Measurements from ENCODE around the gene GPC3. TPM values are rescaled to one million over a fixed set of nuclear protein-coding genes. Genes with fewer than 3 reads are reported as not detected.

The GPC3 gene
- total RNA-seq, 1 donor from 2014 or later: not detected

DNA sequence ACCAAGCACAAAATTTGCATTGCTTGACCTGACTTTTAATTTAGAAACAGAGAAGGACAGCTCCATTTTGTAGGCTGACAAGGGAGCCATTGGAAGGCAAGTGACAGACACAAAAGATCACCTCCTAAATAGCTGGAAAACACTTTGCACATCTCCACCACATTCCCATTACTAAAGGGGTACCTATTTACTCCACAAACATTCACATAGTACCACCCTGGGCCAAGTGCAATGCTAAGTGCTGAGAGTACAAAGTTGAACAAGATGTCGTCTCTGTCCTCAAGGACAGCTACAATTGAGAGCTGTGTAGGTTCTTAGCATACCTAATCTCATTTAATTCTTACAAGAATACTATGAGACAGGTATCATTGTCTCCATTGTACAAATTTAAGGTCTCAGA is 417.3 kb downstream of the GPC3 start:
- DNase-seq (ENCODE audit: low read depth in 2 of 2): no peak

DNA sequence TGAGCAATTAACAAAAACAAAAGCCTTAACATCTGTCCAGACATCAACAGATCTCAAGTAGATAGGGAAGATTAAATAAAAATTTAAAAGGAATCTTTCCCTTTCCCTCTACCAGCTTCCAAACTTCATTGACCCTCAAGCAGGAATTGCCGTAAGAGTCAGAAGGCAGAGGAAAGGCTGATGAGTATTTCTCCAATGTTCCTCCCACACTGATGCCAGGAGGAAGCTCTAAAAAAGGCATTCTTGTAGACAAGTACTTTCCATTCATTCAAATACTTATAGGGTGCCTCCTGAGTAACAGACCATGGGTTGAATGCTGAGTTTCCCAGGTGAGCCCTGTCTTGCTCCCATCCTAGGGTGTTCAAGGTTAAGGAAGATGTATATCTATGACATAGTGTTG is 418.5 kb downstream of the GPC3 start:
- DNase-seq (ENCODE audit: low read depth in 2 of 2): no peak

DNA sequence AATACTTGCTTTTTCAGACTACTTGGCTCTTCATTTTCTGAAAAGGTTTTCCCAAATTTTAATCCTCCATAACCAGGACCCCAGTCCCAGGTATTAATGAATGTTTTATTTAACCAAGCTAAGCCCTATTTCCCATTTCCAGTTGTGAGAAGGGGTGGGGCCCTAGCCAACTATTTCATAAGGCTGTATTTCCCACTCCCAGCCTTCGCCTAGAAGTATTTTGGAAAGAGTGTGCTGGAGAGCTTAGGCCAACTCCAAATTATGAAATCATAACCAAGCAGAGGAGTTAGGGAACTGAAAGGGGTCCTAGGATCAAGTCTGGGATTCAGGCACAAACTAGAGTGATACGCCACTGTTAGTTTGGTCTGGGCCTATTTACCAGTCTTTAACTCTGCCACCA is 421.7 kb downstream of the GPC3 start:
- no peak for DNase-seq (ENCODE audit: low read depth in 2 of 2)

DNA sequence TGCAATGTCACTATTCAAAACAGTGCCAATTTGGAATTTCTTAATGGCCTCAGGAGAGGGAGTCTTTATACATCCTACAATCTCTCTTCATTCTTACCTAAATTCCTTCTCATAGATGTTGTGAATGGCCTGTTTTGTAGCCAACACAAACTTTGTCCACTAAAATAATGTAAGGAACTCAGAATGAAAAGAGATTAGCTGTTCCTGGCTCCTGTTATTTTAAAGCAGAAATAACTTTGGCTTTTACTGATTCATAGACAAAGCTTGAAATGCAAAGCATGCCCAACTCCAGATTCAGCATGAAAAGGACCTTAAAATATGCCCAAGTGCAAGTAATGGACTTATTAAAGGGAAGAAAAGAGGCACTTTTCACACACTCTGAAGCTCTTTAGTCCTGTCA is 424.1 kb downstream of the GPC3 start:
- DNase-seq (ENCODE audit: low read depth in 2 of 2): no peak

DNA sequence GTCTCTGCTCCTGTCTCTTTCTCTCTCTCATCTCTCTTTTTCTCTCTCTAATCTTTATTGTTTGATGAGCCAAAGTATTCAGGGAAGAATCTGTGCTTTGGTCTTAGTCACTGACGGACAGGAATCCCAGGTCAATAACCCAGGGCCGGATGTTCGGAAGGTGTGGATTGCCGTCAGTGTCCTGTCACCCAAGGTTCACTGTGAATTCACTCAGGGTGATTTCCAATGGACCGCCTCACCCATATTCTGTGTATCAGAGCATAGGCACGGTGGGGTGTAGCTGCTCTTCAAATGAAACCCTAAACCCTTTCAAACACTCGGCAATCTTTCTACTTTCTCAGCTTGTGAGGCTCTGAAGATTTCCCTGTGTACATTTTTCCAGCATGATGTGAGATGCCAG is 425.5 kb downstream of the GPC3 start:
- DNase-seq (ENCODE audit: low read depth in 2 of 2): no peak

DNA sequence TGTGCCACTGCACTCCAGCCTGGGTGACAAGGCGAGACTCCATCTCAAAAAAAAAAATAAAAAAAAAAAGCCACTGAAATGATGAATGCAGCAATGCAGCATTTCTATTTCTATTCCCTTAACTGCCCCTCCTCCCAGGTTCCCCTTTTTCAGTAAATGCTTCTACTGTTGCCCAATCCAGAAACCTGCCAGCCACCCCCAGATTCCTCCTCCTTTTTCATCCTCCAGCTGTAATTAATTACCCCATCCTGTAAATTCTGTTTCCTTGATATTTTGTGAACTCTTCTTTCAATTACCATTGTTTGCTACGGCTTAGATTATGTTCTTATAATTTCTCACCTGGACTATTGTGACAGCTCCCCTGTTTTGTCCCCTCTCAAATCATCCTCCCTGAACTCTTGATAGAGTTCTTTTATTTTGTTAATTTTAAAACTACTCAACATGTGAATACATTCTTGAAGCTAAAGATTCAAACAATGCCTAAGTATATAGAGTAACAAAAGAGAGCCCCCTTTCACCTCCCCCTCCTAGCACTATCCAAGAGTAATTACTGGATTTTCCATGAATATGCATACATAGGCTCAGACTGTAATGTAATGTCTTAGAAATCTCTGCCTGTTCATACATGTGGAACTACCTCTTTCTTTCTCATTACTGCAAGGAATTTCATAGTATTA is 429.5 kb downstream of the GPC3 start:
- DNase-seq (ENCODE audit: low read depth in 2 of 2): no peak

DNA sequence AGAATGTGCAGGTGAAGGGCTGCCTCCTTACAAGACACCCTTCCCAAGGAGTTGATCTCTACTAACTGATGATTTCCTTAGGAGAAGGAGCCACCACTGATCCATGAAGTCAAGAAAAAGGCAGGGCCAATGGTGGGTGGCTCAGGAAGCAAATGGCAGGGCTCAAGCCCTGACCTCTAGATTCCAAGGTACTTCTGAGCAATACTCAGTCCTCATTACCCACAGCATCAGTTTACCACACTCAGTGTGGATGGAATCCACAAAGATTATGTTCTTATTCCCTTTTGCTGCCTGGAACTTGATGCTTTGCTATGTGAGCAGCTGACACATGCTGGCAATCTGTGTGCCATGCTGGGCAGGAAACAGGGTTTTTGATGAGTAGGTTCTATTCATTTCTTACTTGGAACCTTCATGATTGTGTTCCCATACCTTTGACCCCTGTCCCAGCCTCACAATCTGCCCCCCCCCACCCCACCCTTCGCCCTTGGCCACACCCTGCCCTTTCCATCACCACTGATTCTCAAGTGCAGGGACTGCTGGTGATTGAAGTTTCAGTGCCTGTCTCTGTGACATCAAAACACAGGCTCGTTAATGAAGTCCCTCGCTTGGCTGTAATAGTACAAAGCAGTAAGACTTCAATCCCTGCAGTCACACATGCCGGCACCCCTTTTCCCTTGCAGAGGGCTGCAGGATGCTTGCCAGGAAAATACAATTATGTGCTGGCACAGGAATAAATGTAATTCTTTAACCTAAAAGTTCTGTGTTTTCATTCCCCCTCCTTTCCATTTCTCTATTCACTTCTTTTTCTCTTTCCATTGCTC is 434.5 kb downstream of the GPC3 start:
- no peak for DNase-seq (ENCODE audit: low read depth in 2 of 2)

DNA sequence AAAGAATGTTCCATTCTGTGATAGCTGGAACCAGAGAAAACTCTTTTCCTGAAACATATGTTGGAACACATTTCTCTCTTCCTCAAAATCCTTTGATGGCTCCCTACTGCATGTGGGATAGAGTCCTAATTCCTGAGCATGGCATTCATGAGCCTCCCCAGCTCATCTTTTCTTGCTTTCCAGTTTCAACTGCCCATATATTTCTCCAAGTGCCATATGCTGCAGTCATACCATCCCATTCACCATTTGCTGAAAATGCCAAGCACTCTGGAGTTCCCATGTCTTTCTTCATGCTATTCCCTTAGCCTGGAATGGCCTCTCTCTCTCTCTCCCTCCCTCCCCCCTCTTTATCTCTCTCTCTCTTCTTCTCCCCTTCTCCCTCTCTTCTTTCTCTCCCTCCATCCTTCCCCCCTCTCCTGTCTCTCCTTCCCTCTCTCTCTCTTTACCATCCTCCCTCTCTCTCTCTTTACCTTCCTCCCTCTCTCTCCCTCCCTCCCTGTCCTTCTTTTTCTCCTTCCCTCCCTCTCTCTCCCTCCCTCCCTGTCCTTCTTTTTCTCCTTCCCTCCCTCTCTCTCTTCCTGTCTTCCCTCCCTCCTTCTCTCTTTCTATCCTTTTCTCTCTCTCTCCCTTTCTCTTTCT is 436.0 kb downstream of the GPC3 start:
- DNase-seq (ENCODE audit: low read depth in 2 of 2): no peak

DNA sequence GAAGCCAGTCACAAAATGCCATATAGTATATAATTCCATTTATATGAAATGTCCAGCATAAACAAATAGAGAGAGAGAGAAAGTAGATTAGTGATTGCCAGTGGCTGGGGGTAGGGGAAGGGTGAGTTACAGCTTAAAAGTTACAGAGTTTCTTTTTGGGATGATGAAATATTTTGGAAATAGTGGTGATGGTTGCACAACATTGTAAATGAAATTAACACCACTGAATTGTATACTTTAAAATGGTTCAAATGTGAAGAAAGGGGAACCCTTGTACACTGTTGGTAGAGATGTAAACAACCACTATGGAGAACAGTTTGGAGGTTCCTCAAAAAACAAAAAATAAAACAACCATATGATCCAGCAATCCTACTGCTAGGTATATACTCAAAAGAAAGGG is 439.0 kb downstream of the GPC3 start:
- DNase-seq (ENCODE audit: low read depth in 2 of 2): no peak

DNA sequence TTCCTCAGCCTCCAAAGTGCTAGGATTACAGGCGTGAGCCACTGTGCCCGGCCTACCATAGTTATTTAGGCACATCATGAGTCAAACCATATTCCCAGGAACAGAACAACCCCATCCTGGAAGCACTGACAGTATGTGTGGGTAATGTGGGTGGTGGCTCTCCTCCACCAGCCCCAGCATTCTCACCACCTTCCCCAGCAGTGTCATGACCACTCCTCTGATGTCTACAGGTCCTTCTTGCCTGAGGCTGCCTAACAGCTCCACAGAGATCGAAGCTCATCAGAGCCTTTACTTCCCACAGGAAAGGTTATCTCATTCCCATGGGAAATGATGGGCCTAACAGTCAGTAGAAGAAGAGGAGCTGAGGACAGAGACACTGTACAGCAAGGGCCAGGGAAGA is 440.6 kb downstream of the GPC3 start:
- DNase-seq (ENCODE audit: low read depth in 2 of 2): no peak

DNA sequence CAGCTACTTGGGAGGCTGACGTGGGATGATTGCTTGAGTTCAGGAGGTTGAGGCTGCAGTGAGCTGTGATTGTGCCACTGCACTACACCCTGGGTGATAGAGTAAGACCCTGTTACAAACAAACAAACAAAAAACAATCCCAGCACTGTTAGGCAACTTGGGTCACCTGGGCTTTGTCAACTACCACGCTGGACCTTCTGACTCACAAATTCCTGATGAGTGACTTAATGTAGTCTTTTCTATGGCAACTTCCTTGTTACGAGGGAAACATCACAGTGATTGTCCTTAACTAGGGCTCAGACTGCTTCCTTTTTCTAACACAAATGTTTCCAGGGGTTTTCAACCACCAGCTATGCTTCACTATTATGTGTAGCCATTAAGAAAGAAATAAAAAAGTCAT is 441.3 kb downstream of the GPC3 start:
- DNase-seq (ENCODE audit: low read depth in 2 of 2): no peak

DNA sequence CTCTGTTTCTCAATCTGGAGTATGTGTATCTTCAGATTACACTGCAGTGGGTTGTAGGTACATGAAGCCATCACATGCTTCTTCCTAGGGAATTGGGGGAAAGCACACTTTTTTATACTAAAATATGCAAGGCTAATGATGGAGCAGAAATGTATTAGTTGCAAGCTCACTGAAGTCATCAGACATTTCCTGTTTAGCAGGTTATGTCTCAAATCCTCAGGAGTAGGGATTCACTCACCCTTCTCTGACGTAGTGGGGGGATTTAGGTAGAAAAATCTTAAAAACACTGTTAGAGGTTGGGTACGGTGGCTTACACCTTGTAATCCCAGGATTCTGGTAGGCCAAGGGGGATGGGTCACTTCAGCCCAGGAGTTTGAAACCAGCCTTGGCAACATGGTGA is 441.7 kb downstream of the GPC3 start:
- no peak for DNase-seq (ENCODE audit: low read depth in 2 of 2)

DNA sequence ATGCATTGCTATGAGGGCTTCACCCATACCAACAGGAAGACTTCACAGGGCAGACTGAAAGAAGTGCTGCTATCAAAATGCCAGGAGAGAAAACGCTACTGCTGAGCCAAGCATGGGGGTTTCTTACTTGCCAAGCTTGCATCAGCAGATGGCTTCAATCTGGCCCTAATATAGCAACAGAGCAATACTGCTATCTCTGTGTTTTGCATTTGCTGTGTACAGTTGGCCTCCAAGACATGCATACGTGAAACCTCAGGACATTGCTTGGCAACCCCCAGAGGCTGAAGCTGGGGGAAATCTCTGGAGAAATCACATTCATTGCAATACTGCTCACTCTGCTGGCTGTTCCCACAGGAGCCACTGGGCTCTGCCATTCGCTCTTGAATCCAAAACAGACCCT is 442.9 kb downstream of the GPC3 start:
- no peak for DNase-seq (ENCODE audit: low read depth in 2 of 2)

DNA sequence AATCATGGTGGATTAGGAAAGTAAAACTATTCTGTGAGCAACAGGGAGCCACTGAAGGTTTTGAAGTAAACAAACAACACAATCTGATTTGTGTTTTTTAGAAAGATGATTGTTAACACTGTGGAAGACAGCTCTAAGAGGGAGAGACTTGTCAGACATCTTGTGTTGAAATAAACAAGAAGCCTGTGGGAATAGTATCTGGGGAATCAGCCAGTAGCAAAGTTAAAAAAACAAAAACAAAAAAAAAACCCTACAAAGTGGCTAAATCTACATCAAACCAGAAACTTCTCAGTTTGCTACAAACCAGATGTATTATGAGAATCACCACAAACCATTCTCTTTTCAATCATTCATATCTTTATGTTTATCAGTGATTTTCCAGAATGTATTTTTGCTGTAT is 444.4 kb downstream of the GPC3 start:
- no peak for DNase-seq (ENCODE audit: low read depth in 2 of 2)

DNA sequence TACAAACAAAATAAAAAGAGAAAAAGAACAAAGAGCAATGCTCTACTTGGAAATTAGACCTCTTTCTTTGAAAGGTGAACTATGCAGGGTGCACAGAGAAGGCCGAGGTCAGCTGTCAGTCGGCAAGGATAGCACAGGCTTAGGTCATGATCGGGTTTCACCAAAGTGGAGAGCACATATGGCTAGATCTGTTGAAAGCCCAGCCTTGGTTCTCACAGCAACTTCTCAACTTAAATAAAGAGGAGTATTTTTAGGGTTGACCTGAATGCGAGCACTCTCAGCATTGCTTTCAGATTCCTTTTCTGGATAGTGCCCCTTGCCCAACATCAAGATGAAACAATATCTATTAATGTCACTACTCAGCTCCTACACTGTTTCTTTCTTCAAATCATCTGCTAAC is 447.2 kb downstream of the GPC3 start:
- DNase-seq (ENCODE audit: low read depth in 2 of 2): no peak

DNA sequence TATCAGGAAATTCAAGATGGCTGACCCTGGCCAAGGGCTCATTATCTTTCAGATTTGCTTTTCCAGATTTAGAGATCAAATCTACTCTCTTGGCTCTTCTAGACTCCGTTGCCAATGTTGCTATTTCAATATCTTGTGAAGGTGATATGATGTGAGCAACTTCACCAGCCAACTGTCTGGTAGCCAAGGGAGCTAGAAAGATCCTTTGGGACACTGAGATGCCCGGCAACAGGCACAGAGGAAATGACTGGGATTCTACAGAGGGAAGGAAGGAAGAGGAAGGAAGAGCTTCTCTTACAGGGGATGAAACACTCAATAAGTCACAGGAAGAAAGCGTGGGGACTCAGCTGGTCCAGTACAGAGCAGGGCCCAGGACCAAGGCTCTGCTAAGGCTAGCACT is 448.3 kb downstream of the GPC3 start:
- DNase-seq (ENCODE audit: low read depth in 2 of 2): no peak

DNA sequence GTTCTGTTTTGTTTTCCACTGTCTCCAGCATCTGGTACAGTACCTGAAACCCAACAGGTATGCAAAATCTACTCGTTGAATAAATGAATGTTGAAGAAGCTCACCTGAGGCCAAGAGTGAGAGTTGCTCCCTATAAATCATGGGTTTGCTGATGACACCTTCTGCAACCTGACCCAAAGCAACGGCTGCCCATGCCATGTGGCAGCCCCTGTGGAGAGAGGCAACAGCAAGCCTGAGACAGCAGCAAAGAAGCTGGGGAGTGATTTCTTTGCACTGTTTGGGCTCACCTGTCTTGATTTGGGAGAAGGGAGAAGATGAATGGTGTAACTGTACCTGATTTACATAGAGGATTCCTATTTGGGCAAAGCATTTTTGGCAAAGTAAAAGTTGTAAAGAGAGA is 450.3 kb downstream of the GPC3 start:
- no peak for DNase-seq (ENCODE audit: low read depth in 2 of 2)

DNA sequence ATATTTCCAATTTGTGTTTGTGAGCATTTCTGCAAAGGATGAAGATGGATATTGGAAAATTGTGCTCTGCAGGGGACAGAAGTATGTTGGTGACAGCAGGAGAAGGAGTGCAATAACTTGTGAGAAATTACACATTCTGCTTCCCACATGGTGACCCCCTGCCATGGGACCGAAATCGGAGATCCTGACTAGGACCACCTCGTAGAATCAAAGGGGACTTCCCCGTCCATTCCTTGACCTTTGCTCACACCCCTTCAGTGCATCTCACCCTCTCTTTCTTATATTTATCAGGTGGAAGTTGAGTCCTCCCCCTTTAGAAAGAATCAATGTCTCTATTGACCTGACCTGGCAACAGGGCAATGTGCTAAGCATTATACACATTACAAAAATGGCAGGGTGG is 451.2 kb downstream of the GPC3 start:
- DNase-seq (ENCODE audit: low read depth in 2 of 2): no peak

DNA sequence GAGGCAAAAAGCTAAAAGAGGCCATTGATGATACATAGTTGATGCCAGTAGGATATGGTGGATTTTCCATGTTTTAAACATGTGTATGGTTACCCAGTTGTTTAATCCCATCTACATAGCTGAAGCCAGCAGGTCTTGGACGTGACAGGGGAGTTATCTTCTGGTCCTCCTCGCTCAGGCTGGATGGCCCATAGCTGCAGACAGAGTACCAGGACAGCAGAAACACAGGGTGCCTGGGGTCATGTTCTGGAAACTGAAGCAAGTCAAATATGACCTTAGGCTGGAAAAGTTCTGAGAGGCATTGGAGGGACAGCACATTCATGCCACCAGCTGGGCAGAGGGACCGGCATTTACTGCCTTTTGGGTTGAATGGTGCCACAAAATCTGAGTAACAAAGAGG is 452.1 kb downstream of the GPC3 start:
- DNase-seq (ENCODE audit: low read depth in 2 of 2): no peak

DNA sequence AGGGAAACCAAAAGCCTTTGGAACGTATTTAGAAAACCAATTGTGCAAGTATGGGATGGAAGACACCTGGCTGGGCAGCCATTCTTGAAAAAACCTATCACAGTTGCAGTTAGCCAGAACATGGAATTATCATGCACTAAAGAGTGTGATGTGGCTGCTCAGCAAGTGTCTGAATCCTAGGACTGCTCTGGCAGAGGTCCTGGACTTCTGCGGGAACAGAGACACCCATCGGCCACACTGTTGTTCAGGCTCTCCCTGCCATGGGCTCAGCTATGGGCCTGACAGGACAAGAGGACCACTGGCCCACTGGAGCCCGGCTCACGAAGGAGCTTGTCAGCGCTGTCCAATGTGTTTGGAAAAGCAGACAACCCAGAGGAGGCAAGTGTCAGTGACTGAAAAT is 454.4 kb downstream of the GPC3 start:
- no peak for DNase-seq (ENCODE audit: low read depth in 2 of 2)

DNA sequence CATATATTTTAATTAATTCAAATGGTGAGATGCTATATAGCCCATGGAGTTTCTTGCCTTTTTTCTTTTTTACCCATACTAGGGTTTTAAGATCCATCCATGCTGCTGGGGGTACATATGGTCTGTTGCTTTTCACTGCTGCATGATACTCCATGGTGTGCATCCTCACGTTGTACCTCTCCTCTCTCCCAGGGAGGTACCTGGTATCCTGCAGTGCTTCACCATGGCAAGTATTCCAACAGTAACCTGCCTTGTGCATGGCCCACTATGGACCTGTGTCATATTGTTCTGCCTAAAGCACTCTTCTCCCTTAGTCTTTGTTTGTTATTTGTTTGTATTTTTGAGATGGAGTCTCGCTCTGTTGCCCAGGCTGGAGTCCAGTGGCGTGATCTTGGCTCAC is 455.8 kb downstream of the GPC3 start:
- DNase-seq (ENCODE audit: low read depth in 2 of 2): no peak

DNA sequence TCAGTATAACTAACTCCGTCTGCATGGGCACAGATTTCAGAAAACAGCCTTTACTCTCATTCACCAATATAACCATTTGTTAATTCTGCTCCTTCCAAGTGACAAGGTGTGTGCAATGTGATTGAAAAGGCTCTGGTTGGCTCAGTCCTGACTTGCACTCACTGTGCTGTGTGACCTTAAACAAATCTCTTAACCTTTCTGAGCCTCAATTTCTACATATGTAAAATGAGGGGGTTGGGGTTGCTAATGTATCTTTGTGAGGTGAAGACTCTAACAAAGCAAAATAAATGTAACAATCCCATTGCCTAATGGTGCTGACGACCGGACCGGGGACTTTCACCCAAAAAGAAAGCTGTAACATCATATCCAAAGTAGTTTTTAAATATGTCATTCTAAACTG is 457.6 kb downstream of the GPC3 start:
- no peak for DNase-seq (ENCODE audit: low read depth in 2 of 2)

DNA sequence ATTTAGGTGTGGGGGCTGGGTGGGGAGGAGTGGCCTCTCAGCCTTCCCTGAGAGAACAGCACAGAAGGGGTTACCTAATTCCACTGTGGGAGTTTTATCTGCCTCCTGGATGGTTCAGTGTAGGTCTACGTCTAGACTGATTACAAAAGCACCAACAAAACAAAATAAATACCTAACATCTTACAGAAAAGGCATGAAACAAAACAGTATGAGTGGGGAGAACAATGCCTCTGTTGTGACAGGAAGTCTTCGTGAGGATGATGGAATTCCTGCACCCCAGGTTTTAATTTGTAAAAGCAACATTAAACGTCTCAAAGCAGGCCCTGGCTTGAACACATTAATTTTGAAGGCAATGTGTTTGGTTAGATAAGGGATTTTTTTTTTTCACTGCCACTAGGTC is 458.0 kb downstream of the GPC3 start:
- DNase-seq (ENCODE audit: low read depth in 2 of 2): no peak
